SK-N-SH (cell line): ENCODE data around the gene LIX1L. TPM values are rescaled to one million over a fixed set of nuclear protein-coding genes. Genes with fewer than 3 reads are reported as not detected.
"Not testable (repeated sequence)": the region's sequence is repeated elsewhere in the genome, so short reads cannot be mapped to it uniquely, and the experiment has no call there.

Experiments
- CTCF ChIA-PET: fragments of 300-600, 350-600 bp; formaldehyde crosslinking; extraction: SDS; loops from one replicate; lab custom pipeline; 2021; lab: Yijun Ruan, JAX
- POLR2A ChIA-PET: fragments of 350-600 bp; sonication (Branson Sonifier 250); formaldehyde crosslinking; extraction: SDS; loops from one replicate; lab custom pipeline; 2020; ENCODE audit warnings: antibody characterized with exemption, inconsistent platforms; lab: Yijun Ruan, JAX
- DNase-seq: peaks from one replicate; pipeline ENCODE4 v3.0.0; 2012
- H2AFZ ChIP-seq: fragments of 200-600 bp; sonication (generic); 2 replicates; pipeline ENCODE4 v1.8.1; 2016; ENCODE audit warnings: antibody characterized with exemption, mild to moderate bottlenecking, low read depth
- H3F3A ChIP-seq: fragments of 200-600 bp; sonication (generic); replicated peaks from 2 replicates; pipeline ENCODE3; 2016; ENCODE audit warnings: antibody characterized with exemption, mild to moderate bottlenecking; ENCODE audit not compliant: insufficient read depth
- H3K27ac ChIP-seq, 2 experiments: fragments of 200-500 bp in 1 of 2; fragments of 200-600 bp in 1 of 2; sonication (Bioruptor generic) in 1 of 2; sonication (generic), shearing (Covaris generic) in 1 of 2; 2 replicates each; pipeline versions ENCODE4 v1.5.1 to v1.6.1; 2014 to 2016; ENCODE audit warnings: low read depth in 2 of 2, inconsistent platforms in 1 of 2, low read length in 1 of 2, mild to moderate bottlenecking in 1 of 2, mixed read lengths in 1 of 2
- H3K27me3 ChIP-seq: fragments of 200-600 bp; sonication (generic), shearing (Covaris generic); 2 replicates; pipeline ENCODE4 v1.6.1; 2016; ENCODE audit warnings: mixed run types; ENCODE audit not compliant: insufficient read depth
- H3K36me3 ChIP-seq, 2 experiments: fragments of 200-500 bp in 1 of 2; fragments of 200-600 bp in 1 of 2; sonication (Bioruptor generic) in 1 of 2; sonication (generic) in 1 of 2; replicated peaks in 1 of 2; 2 replicates each; pipeline versions ENCODE3 to v1.5.1; 2014 to 2016; ENCODE audit warnings: low read length in 1 of 2, mild to moderate bottlenecking in 1 of 2; ENCODE audit not compliant: insufficient read depth in 2 of 2, control insufficient read depth in 1 of 2
- H3K4me1 ChIP-seq, 2 experiments: fragments of 200-500 bp in 1 of 2; fragments of 200-600 bp in 1 of 2; sonication (Bioruptor generic) in 1 of 2; sonication (generic), shearing (Covaris generic) in 1 of 2; 2 replicates each; pipeline versions ENCODE4 v1.5.1 to v1.6.1; 2014 to 2016; ENCODE audit warnings: low read depth in 1 of 2, low read length in 1 of 2, mixed run types in 1 of 2; ENCODE audit not compliant: insufficient read depth in 2 of 2, control insufficient read depth in 1 of 2
- H3K4me2 ChIP-seq: fragments of 200-600 bp; sonication (generic), shearing (Covaris generic); 2 replicates; pipeline ENCODE4 v1.6.1; 2017; ENCODE audit warnings: mixed run types
- H3K4me3 ChIP-seq, 2 experiments: fragments of 200-500 bp in 1 of 2; fragments of 200-600 bp in 1 of 2; sonication (Bioruptor generic) in 1 of 2; sonication (generic), shearing (Covaris generic) in 1 of 2; 2 replicates each; pipeline versions ENCODE4 v1.5.1 to v1.8.1; 2014 to 2016; ENCODE audit warnings: low read depth in 2 of 2, inconsistent platforms in 1 of 2, low read length in 1 of 2, mild to moderate bottlenecking in 1 of 2, mixed read lengths in 1 of 2, moderate library complexity in 1 of 2
- H3K79me2 ChIP-seq: fragments of 200-600 bp; sonication (generic); 2 replicates; pipeline ENCODE4 v1.8.1; 2017; ENCODE audit warnings: mild to moderate bottlenecking; ENCODE audit not compliant: insufficient read depth
- H3K9ac ChIP-seq: fragments of 200-600 bp; sonication (generic); 2 replicates; pipeline ENCODE4 v1.6.1; 2017; ENCODE audit warnings: mixed run types
- H3K9me2 ChIP-seq: fragments of 200-600 bp; sonication (generic); 2 replicates; pipeline ENCODE4 v1.6.1; 2017; ENCODE audit warnings: mixed run types
- H3K9me3 ChIP-seq: fragments of 200-600 bp; sonication (generic); 2 replicates; pipeline ENCODE4 v1.6.1; 2017; ENCODE audit warnings: mixed run types, mild to moderate bottlenecking, moderate library complexity
- H4K20me1 ChIP-seq: fragments of 200-600 bp; sonication (generic); 2 replicates; pipeline ENCODE4 v1.6.1; 2017; ENCODE audit warnings: mild to moderate bottlenecking, mixed run types; ENCODE audit not compliant: insufficient read depth
- GABPA ChIP-seq: IDR thresholded peaks from 2 replicates; pipeline ENCODE4 v1.4.0; 2012; ENCODE audit warnings: low read depth, mild to moderate bottlenecking
- IRF3 ChIP-seq: fragments of 150-350 bp; IDR thresholded peaks from 2 replicates; pipeline ENCODE4 v1.6.1; 2016; ENCODE audit warnings: mild to moderate bottlenecking, low read depth, low read length
- NFIC ChIP-seq: IDR thresholded peaks from 2 replicates; pipeline ENCODE4 v1.4.0; 2012; ENCODE audit warnings: borderline replicate concordance
- NRF1 ChIP-seq: IDR thresholded peaks from 2 replicates; pipeline ENCODE4 v1.6.1; 2012; ENCODE audit warnings: low read depth, mild to moderate bottlenecking, low read length
- PBX3 ChIP-seq: IDR thresholded peaks from 2 replicates; pipeline ENCODE4; 2012
- POLR2AphosphoS5 ChIP-seq: IDR thresholded peaks from 2 replicates; pipeline ENCODE4 v1.6.1; 2012; ENCODE audit warnings: low read depth, low read length
- RAD21 ChIP-seq: IDR thresholded peaks from 2 replicates; pipeline ENCODE4 v1.6.1; 2012; ENCODE audit warnings: mild to moderate bottlenecking, low read length
- RFX5 ChIP-seq: IDR thresholded peaks from 2 replicates; pipeline ENCODE4 v1.6.1; 2012; ENCODE audit warnings: mild to moderate bottlenecking, improper control_type of control experiment, low read length
- SMC3 ChIP-seq: IDR thresholded peaks from 2 replicates; pipeline ENCODE4 v1.6.1; 2012; ENCODE audit warnings: low read depth, low read length, improper control_type of control experiment
- ZBTB33 ChIP-seq: IDR thresholded peaks from 2 replicates; pipeline ENCODE4 v1.4.0; 2012; ENCODE audit warnings: low read depth, borderline replicate concordance
- WGBS: methylation state at CpG from one replicate; pipeline ENCODE4 v1.1.6; 2017; ENCODE audit warnings: low lambda C conversion rate; 5-methylcytosine and 5-hydroxymethylcytosine counted together
- polyA plus RNA-seq, 3 experiments: library from polyadenylated mRNA; depleted of rRNA; stranded (reverse); fragments of >200 nt; gene quantifications; 2 replicates each; pipeline ENCODE4 v1.2.3, GENCODE V29; 2012

Gene LIX1L
- polyA plus RNA-seq, 1 of the 3 experiments (the other 2 are of a cell fraction) = 39.1 TPM

GRCh38 chr1:145936247-145936646 is 21.6 kb downstream of the LIX1L start (continued):
- TF ChIP-seq ZBTB33 = no peak
- TF ChIP-seq GABPA = no peak
- no peak for TF ChIP-seq SMC3
- TF ChIP-seq NRF1 = no peak
- TF ChIP-seq RAD21 = no peak

- Histone ChIP-seq H3F3A (peaks cover 6% of the 10 kb centered on the region), H3K4me3 (no peak overlapping the region), H3K9ac (no peak overlapping the region), H3K79me2 (no peaks in the 10 kb centered on the region), H3K27ac (no peak overlapping the region), H4K20me1 (no peaks in the 10 kb centered on the region), H3K4me2 (no peak overlapping the region), H3K9me2 (no peaks in the 10 kb centered on the region), H2AFZ (no peak overlapping the region), H3K9me3 (no peaks in the 10 kb centered on the region), H3K27me3 (no peaks in the 10 kb centered on the region), H3K36me3 (peaks cover 11 to 31% of the 10 kb centered on the region in 2 experiments), H3K4me1 (no peaks in the 10 kb centered on the region)
- no peak for TF ChIP-seq RFX5
- no peak for TF ChIP-seq NFIC
- no peak for TF ChIP-seq POLR2AphosphoS5
- no peak for TF ChIP-seq SMC3
- no peak for TF ChIP-seq IRF3
- TF ChIP-seq PBX3 = no peak
- POLR2A ChIA-PET = no interaction called here
- DNase-seq = no peak
- CTCF ChIA-PET = no interaction called here
These were observed 22.1 kb downstream of the LIX1L start for GRCh38 chr1:145935708-145936107.

GRCh38 chr1:145932522-145933009 is 25.3 kb downstream of the LIX1L start:
- H3K27ac ChIP-seq, H3K9ac ChIP-seq, H3K4me1 ChIP-seq, H3K9me3 ChIP-seq, H3K4me2 ChIP-seq, CTCF ChIA-PET, H3K79me2 ChIP-seq, H4K20me1 ChIP-seq, H3K27me3 ChIP-seq, H3K4me3 ChIP-seq, H2AFZ ChIP-seq, DNase-seq, H3K9me2 ChIP-seq, POLR2A ChIA-PET: not testable (repeated sequence)
- 95% methylated on average over 8 of the region's 9 CpGs for WGBS
- peaks cover 34% of the 10 kb centered on the region for H3F3A ChIP-seq
- peaks cover 16 to 31% of the 10 kb centered on the region in 2 experiments for H3K36me3 ChIP-seq
